ENCODE results near the gene ADGRV1. TPM values are rescaled to one million over a fixed set of nuclear protein-coding genes. Genes with fewer than 3 reads are reported as not detected.
A peak's percentile ranks its signal among the peaks of the same experiment; 100 is the strongest.
"Not testable (repeated sequence)": the region's sequence is repeated elsewhere in the genome, so short reads cannot be mapped to it uniquely, and the experiment has no call there.

The ADGRV1 gene
- total RNA-seq, 1 donor from 2014 or later: 1.7 TPM

- ATAC-seq (peak; percentile 66), DNase-seq (ENCODE audit: low spot score) (no peak)
- intact Hi-C loops (cut with DNase I): no loop called here
Measured at GRCh38 chr5:91048073-91048472, 489.5 kb downstream of the ADGRV1 start.

DNA sequence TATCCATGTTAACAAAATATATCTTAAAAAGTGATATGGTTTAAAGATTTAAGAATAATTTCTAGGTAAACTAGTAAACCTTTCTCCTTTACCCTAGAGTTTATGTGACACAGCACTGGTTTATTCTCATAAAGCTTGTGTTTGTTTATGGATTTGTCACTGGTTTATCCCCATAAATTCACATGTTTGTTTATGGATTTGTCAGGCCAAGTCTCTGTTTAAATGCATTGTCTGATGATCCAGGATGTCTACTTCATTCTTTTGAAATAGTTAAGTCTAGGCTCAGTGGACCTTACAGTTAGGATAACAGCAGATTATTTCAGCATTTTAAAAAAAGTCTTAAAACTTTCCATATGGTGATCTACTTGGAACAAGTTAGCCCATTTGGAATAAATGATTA is 490.5 kb downstream of the ADGRV1 start:
- no peak for DNase-seq (ENCODE audit: low spot score)
- ATAC-seq: no peak
- intact Hi-C loops (cut with DNase I): no loop called here

DNA sequence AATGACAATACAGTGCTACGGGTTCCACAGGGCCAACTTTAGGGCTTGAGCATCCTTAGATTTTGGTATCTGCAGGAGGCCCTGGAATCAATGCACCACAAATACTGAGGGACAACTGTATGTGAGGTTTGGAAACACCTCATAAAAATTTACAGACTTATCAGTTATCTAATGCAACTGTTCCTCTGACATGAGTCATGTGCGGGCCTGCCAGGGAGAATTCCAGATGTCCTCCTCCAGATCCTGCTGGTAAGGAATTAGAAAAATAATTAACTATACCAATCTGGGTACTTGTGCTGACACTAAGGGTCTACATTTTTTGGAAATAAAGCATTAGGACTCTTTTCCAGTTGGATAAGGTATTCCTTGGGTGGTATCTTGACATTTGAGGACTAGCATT is 491.2 kb downstream of the ADGRV1 start:
- ATAC-seq (no peak), DNase-seq (ENCODE audit: low spot score) (no peak)
- intact Hi-C loops (cut with DNase I): no loop called here

DNA sequence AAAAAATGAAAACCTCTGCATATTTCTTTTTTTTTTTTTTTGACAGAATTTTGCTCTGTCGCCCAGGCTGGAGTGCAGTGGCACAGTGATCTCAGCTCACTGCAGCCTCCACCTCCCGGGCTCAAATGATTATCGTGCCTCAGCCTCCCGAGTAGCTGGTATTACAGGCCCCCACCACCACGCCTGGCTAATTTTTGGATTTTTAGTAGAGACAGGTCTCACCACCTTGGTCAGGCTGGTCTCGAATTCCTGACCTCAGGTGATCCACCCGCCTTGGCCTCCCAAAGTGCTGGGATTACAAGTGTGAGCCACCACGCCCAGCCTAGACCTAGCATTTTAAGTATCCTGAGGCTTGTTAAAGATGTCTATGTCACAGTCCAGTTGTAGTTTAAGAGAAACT is 493.8 kb downstream of the ADGRV1 start:
- ATAC-seq; intact Hi-C loops (cut with DNase I); DNase-seq (ENCODE audit: low spot score): not testable (repeated sequence)

- intact Hi-C loops (cut with DNase I): no loop called here
- no peak for DNase-seq (ENCODE audit: low spot score)
- ATAC-seq: peak; percentile 76
Measured at GRCh38 chr5:91052977-91053740, 494.6 kb downstream of the ADGRV1 start.

GRCh38 chr5:91053741-91054025 is 495.1 kb downstream of the ADGRV1 start:
- ATAC-seq: peak; percentile 38
- no peak for DNase-seq (ENCODE audit: low spot score)
- intact Hi-C loops (cut with DNase I): no loop called here

DNA sequence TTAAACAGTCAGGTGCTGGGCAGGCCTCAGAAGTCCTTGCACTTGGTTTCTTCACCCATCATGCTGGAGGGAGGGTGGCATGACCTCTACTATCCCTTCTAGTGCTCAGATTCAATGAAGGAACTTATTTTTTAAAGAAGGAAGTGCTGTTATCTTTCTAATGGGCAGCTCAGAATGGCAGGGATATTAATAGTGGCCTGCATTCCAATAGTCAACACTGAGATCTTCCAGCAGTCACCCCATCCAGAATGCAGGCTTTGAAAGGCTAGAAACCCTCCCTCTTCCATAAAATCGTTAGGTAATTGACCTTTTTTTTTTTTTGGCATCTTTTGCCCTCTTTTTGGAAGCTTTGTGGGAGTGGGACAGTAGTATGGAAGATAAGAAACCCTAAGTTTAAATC is 499.6 kb downstream of the ADGRV1 start:
- intact Hi-C loops (cut with DNase I): no loop called here
- no peak for ATAC-seq

GRCh38 chr5:91058575-91058974 is 500.0 kb downstream of the ADGRV1 start:
- intact Hi-C loops (cut with DNase I): no loop called here
- ATAC-seq: no peak

More for the DNA sequence above, 499.6 kb downstream of the ADGRV1 start:
- no peak for DNase-seq (ENCODE audit: low spot score)

DNA sequence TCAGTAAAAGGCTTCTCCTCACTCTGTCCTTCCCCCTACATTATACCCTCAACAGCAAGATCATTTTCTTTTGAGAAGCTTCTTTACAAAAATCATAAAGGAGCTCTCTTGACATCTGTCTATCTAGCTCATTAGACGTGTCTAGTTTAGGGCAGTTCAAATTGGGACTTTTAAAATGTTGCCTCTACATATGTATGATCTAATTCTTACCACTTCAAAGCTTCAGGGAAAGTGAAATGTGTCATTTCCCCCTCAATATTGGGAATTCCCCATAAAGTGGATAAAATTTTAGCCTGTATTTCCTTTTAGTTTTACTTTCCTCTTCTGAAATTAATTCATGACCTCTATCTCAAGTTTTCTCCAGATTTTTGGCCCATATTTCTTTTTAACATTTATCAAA is 500.8 kb downstream of the ADGRV1 start:
- intact Hi-C loops (cut with DNase I): no loop called here
- DNase-seq (ENCODE audit: low spot score): no peak
- no peak for ATAC-seq

More at GRCh38 chr5:91058575-91058974, 500.0 kb downstream of the ADGRV1 start:
- DNase-seq (ENCODE audit: low spot score): no peak

DNA sequence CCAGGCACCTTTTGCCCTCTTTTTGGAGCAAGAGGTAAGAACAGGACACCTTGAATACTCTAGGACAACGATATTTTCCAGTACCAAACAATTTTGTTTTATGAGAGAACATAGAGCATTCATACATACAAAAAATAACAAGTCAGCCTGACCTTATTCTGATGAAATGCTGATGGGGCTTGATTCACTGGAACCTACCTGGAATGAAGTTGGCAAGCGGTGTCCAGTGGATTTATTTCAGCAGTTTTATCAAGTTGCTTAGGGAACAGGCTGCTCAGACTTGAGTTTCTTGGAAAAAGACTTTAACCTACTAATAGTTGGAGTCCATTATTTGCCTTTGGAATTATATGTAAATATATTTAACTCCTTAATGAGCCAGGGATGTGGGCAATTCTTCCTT is 502.5 kb downstream of the ADGRV1 start:
- intact Hi-C loops (cut with DNase I): no loop called here
- DNase-seq (ENCODE audit: low spot score): no peak
- ATAC-seq: no peak

DNA sequence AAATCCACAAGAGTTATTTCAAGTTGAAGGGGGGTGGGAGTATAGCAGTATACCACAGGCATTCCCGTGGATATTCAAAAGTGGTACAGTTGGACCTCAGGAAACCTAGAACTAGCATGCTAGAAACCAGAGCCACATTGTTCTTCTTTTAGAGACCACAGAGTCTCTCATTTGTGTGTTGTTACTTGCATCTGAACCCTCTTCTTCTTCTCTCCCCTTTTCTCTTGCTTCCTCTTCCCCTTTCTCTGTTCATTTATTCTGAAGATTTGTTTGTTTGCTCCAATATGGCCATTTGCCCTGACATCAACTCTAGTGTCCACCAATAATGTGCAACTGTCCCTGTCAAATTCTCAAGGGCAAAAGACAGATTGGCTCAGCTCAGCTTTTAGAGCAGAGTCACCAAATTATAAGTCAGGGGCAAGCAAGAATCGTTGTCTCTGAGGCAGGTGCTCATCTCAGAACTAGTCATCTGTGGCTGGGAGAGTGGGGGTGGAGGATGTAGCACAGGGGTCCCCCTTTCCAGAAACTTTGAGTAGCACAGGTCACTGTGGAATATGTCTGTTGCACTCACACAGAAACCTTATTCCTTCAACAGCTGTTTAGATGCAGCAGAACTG is 503.5 kb downstream of the ADGRV1 start:
- intact Hi-C loops (cut with DNase I): no loop called here
- ATAC-seq (no peak), DNase-seq (ENCODE audit: low spot score) (no peak)

- intact Hi-C loops (cut with DNase I); DNase-seq (ENCODE audit: low spot score): not testable (repeated sequence)
- ATAC-seq: peak; percentile 44
Measured at GRCh38 chr5:91063098-91063690, 504.6 kb downstream of the ADGRV1 start.

- DNase-seq (ENCODE audit: low spot score) (no peak), ATAC-seq (no peak)
- intact Hi-C loops (cut with DNase I): no loop called here
Measured at GRCh38 chr5:91065496-91065895, 506.9 kb downstream of the ADGRV1 start.

- intact Hi-C loops (cut with DNase I): no loop called here
- no peak for DNase-seq (ENCODE audit: low spot score)
- no peak for ATAC-seq
Measured at GRCh38 chr5:91069364-91069763, 510.8 kb downstream of the ADGRV1 start.

DNA sequence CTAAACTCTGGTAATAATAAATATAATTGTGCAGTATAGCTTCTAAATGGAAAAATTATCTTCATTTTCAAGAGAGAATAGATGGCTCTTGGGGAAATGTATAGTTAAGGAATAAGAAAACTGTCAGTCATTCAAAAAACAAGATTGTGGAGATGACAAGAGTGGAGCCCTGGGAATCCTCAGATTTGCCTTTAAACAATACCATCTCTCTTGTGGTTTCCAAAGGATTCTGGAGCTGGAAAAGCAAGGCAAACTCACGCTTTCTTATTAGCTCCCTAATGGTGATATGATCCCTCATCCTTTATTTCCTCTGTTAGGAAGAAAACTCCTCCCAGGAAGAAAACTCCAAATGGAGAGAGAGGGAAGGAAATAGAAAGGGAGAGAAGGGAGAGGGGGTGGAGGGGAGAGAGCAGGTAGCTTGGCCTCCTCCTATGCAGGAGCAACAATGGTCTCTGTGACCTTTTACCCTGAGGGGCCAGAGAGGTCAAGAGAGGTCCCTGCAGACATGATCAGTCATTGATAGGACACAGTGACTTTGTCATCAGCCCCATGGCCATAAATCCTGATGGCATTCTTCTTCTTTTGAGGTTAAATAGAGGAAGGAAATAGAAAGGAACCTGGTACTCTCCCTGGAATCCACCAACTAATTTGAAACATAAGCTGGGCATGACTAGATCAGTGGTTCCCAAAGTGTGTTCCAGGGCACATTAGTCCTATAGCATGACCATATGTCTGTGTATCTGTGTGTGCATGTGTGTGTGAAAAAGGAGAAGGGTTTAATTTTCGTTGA is 512.4 kb downstream of the ADGRV1 start:
- intact Hi-C loops (cut with DNase I): no loop called here
- DNase-seq (ENCODE audit: low spot score): no peak
- no peak for ATAC-seq

GRCh38 chr5:91072881-91073280 is 514.3 kb downstream of the ADGRV1 start:
- no peak for ATAC-seq
- intact Hi-C loops (cut with DNase I): no loop called here
- no peak for DNase-seq (ENCODE audit: low spot score)

GRCh38 chr5:91074615-91075014 is 516.0 kb downstream of the ADGRV1 start:
- intact Hi-C loops (cut with DNase I): no loop called here
- DNase-seq (ENCODE audit: low spot score) (no peak), ATAC-seq (no peak)

GRCh38 chr5:91076138-91076537 is 517.5 kb downstream of the ADGRV1 start:
- intact Hi-C loops (cut with DNase I): no loop called here
- DNase-seq (ENCODE audit: low spot score): no peak
- no peak for ATAC-seq

- no peak for ATAC-seq
- intact Hi-C loops (cut with DNase I): no loop called here
- no peak for DNase-seq (ENCODE audit: low spot score)
Measured at GRCh38 chr5:91077623-91078022, 519.0 kb downstream of the ADGRV1 start.

- ATAC-seq (peak; percentile 26), DNase-seq (ENCODE audit: low spot score) (no peak)
- intact Hi-C loops (cut with DNase I): no loop called here
Measured at GRCh38 chr5:91079037-91079436, 520.4 kb downstream of the ADGRV1 start.
